ENCODE measurements around the gene ZNRF1.
"Not testable (repeated sequence)": the region's sequence is repeated elsewhere in the genome, so short reads cannot be mapped to it uniquely, and the experiment has no call there.

Gene ZNRF1

DNA sequence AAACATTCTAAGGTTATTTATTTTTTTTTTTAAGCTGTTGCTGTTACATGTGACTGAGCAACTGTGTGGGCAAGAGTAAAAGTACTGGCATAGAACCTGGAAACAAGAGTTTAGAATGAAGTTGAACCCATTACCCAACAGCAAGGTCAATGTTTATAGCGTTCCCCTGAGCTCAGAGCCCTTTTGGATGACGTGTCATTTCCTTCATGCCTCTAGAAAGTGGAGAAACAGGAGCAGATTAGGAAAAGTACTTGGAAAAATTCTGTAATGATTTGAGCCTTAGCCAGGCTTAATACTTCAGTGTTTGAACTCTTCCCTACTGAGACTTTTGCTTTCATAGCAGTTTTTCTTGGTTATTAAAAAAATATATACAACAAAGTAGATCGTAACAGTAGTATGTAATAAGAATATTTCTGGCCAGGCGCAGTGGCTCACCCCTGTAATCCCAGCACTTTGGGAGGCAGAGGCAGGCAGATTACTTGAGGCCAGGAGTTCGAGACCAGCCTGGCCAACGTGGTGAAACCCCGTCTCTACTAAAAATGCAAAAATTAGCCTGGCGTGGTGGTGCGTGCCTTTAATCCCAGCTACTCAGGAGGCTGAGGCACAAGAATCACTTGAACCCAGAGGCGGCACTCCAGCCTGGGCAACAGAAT lies 27.5 kb downstream of the ZNRF1 start:
- DNase-seq (ENCODE audit: low read depth in 1 of 2, low spot score in 1 of 2): not testable (repeated sequence)

GRCh38 chr16:75026892-75027391 lies 28.1 kb downstream of the ZNRF1 start:
- DNase-seq (ENCODE audit: low read depth in 1 of 2, low spot score in 1 of 2): no peak

DNA sequence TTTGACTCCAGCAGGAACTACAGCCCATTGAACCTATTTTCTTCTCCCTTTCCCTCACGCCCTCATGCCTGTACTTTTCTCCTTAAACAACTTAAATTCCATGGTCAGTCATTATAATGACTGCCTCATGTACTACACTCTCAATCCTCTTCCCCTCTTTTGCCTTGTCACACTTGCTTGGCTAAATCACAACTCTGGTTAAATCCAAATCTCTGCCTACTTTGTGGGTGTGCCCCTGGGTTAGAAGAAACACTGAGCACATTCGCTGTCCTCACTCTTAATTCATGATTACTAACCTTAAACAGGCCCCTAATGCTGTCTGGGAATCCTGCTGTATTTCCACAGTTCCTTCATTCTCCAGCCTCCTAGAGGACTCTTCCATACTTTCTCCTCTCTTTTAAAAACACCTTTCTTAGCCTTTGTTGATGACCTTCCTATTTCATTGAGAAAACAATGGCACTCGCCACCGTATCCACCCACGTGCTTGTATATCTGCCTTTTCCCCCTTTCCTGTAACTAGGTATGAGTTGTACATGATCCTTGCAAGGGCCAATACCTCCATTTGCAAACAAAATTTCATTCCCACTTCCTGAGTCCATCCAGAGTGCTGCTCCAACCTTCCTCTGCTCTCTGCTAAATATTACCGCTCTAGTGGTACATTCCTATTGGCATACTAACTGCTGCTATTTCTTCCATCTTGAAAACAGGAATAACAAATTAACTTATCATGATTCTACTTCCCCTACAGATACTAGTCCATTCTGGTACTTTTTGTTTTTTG lies 28.9 kb downstream of the ZNRF1 start:
- no peak for DNase-seq (ENCODE audit: low read depth in 1 of 2, low spot score in 1 of 2)

GRCh38 chr16:75028544-75029135 lies 29.8 kb downstream of the ZNRF1 start:
- no peak for DNase-seq (ENCODE audit: low read depth in 1 of 2, low spot score in 1 of 2)

DNA sequence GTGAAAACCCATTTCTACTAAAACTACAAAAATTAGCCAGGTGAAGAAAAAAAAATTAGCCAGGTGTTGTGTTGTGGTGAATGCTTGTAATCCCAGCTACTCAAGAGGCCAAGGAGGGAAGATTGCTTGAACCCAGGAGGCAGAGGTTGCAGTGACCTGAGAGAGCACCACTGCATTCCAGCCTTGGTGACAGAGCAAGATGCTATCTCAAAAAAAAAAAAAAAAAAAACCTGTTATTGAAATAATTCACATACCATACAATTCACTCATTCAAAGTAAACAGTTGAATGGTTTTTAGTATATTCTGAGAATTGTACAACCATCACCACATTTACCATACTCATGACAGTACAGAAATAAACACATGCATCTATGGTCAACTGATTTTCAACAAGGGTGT lies 31.0 kb downstream of the ZNRF1 start:
- no peak for DNase-seq (ENCODE audit: low read depth in 1 of 2, low spot score in 1 of 2)

- DNase-seq (ENCODE audit: low read depth in 1 of 2, low spot score in 1 of 2): no peak
Measured at GRCh38 chr16:75032655-75033054, 33.8 kb downstream of the ZNRF1 start.

GRCh38 chr16:75035410-75035968 lies 36.7 kb downstream of the ZNRF1 start:
- no peak for DNase-seq (ENCODE audit: low read depth in 1 of 2, low spot score in 1 of 2)

DNA sequence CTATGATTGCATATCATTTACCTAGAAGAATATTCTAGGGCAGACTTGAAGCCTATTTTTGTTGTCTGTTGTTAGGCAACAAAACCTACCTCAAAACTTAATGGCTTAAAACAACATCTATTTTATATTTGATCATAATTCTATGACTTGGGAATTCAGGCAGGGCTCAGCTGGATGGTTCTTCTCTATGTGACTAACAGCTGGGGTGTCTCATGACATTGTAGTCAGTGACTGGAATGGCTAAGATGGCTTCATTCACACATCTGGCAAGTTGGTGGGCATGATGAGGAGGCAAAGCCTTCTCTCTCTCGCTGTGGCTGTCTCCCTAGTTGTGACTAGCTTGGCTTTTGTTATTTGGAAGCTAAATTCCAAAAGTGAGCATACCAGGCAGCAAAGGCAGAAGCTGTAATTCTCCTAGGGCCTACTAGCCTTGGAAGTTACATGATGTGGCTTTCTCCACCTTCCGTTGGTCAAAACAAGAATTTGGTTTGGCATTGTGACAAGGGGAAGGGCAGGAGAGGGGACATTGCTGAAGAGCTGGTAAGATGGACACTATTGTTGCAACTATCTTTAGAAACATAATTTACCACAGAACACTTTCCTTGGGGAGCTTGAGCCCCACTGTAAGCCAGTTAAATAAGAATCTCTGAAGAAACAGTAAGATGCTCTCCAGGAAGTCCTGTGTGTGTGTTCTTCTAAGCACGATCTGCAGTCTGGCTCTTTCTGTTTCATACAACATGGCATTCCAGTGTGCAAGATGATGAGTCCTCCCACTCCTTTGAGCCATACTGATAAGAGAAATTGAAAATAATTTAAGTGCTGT lies 39.4 kb downstream of the ZNRF1 start:
- DNase-seq (ENCODE audit: low read depth in 1 of 2, low spot score in 1 of 2): no peak

- DNase-seq (ENCODE audit: low read depth in 1 of 2, low spot score in 1 of 2): no peak
Measured at GRCh38 chr16:75039941-75040340, 41.1 kb downstream of the ZNRF1 start.

DNA sequence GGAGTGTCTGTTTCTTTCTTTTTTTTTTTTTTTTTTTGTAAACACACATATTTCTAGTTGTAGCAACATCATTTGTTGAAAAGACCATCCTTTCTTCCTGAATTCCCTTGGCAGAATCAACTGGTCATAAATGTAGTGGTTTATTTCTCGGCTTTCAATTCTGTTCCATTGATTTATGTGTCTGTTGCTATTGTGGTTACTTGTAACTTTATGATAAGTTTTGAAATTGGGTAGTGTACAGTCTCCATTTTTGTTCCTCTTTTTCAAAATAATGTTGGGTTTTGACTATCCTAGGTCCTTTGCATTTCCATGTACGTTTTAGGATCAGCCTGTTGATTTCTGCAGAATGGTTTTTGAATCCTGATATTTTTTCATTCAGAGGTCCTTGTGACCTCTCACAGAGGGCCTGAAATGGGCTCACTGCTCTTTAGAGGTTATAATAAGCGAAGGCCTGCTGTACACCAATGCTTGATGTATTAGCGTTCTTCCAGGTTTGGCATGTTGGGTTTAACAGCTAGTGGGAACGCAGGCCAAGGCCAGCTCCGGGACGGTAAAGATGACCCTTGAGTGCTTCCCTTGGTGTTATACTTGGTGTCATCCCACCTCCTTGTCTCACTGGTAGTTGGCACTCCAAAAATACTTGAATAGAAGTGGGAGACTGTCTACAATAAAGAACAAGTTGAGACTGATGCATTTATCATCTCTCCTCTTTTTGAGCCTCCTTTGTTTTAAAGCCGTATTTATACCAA lies 43.8 kb downstream of the ZNRF1 start:
- DNase-seq (ENCODE audit: low read depth in 1 of 2, low spot score in 1 of 2): no peak

DNA sequence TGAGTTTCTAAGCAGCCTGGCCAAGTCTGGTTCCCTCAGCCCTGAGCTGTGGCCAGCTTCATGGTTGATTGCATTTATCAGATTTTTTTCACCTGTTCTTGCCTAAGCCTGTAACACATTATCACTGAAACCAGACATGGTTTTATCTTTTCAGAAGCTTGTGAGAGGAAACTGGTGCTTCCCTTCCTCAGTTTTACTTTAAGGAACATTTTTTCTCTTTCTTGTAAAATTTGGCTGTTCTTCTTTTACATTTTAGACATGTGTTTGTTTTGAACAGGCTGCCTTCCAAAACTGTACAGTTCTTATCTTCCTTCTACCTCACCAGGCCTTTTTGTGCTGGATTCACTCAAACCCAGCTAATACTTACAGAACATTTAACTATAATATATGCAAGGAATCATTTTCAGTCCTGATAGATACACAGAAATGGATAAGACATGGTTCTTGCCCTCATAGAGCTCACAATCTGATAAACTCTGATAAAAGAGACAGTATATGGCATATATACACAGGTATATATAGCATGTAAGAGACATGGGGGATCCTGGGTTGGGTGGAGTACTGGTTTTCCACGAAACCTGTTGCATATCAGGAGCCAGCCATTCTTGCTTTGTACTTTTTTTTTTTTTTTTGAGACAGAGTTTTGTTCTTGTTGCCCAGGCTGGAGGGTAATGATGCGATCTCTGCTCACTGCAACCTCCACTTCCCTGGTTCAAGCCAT lies 44.5 kb downstream of the ZNRF1 start:
- DNase-seq (ENCODE audit: low read depth in 1 of 2, low spot score in 1 of 2): no peak

- DNase-seq (ENCODE audit: low read depth in 1 of 2, low spot score in 1 of 2): no peak
Measured at GRCh38 chr16:75044800-75045361, 46.1 kb downstream of the ZNRF1 start.

DNA sequence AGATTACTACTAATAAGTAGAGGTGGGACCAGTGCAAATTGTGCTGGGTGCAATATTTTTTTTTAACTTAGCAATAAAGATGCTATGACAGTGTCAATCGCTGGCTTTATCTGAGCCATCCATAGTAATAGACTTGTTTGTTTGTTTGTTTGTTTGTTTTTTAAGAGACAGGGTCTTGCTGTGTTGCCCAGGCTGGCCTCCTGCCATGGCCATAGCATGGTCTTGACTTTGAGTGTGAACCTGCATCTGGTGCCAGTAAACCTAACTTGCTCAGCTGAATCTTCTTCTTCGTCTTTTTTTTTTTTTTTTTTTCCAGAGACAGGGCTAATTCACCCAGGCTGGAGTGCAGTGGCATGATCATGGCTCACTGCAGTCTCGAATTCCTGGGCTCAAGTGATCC lies 46.6 kb downstream of the ZNRF1 start:
- DNase-seq (ENCODE audit: low read depth in 1 of 2, low spot score in 1 of 2): no peak

DNA sequence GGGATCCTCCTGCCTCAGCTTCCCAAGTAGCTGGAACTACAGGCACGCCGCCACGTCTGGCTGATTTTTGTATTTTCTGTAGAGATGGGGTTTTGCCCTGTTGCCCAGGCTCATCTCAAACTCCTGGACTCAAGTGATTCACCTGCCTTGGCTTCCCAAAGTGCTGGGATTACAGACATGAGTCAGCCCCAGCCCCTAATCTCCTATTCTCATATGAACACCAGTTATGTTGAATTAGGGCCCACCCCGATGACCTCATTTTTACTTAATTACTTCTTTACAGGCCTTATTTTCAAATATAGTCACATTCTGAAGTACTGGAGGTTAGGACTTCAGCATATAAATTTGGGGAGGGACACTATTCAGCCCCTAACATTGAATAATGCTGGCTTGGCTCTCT lies 49.2 kb downstream of the ZNRF1 start:
- no peak for DNase-seq (ENCODE audit: low read depth in 1 of 2, low spot score in 1 of 2)

DNA sequence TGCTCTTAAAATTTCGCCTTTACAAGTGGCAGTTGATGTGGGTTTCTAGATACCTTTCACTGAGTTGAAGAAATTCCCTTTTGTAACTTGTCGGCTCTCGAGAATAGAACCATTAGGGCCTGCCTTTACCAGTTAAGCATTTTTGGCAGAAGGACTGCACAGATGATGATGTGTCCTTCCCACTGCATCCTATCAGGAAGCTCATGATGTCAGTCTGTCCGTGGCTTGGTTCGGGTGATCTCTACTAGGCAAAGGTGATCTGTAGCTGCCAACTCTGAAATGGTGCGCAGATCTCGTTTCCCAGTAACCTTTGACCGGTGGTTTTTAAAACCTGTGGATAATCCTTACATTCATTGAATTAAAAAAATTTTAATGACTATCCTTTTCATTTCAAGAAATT lies 49.7 kb downstream of the ZNRF1 start:
- DNase-seq (ENCODE audit: low read depth in 1 of 2, low spot score in 1 of 2): no peak

GRCh38 chr16:75052481-75053202 lies 53.8 kb downstream of the ZNRF1 start:
- no peak for DNase-seq (ENCODE audit: low read depth in 1 of 2, low spot score in 1 of 2)

DNA sequence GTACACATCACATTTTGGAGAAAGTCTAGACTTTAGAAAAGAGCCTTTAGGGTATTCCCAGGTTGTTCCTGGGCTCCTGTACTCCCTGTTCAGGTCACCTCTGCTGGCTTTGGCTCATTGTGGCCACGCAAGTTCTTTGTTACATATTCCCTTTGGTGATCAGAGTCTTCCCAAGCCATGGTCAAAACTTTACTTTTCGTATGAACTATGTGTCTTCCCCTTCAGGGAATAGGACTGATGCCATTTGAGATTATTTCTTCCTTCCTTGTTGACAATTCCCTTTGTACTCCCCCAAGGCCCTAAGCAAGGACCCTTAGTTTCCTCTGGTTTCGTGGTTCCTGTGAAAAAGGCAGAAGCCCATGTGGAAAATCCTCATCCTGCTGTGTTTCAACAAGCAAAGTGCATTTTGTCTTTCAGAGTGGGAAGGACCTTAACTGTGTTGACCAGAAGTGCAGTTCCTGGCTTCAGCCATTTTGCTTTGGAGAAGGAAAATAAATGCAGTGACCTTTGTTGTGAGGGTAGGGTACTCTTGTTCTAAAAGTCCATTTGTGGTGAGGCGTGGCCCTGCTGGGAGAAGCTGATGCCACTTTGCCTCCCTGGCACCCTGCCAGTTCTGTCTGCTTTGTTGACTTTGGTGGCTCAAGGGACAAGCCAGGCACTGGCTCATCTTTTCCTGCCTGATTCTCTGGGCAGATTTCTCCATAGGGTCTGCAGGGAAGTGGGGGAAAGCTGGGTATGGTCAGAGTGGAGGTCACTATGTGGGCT lies 55.1 kb downstream of the ZNRF1 start:
- DNase-seq (ENCODE audit: low read depth in 1 of 2, low spot score in 1 of 2): no peak

GRCh38 chr16:75054556-75054947 lies 55.7 kb downstream of the ZNRF1 start:
- no peak for DNase-seq (ENCODE audit: low read depth in 1 of 2, low spot score in 1 of 2)

All from activated T-helper 1 cell treated with anti-CD3 and anti-CD28 coated beads, Interleukin-2, amount 50 U/mL, for 16 hours (primary cell).